Measurements from ENCODE around the gene MPZL2. TPM values are rescaled to one million over a fixed set of nuclear protein-coding genes. Genes with fewer than 3 reads are reported as not detected.
A peak's percentile ranks its signal among the peaks of the same experiment; 100 is the strongest.

Gene MPZL2
- total RNA-seq, 2 donors from 2014 or later: 58.8 to 114 TPM

DNA sequence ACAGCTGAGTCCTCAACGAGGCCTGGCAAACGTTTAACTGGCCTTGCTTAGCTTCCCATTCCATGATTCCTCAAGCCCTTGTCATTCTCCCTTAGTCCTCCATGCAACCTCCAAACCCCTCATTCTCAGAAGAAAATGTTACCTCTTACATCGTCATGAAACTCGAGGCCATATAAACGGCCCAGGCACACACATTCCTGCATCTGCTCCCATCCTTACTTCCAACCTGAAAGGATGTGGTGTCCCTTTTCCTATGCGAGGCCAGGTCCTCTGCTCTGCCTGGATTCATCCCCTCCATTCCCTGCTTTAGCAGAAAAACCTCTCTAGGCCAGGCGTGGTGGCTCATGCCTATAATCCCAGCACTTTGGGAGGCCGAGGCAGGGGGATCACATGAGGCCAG, 20.9 kb downstream of the MPZL2 start:
- intact Hi-C loops (cut with DNase I): no loop called here
- H3K4me3 ChIP-seq: no peak overlapping the region

DNA sequence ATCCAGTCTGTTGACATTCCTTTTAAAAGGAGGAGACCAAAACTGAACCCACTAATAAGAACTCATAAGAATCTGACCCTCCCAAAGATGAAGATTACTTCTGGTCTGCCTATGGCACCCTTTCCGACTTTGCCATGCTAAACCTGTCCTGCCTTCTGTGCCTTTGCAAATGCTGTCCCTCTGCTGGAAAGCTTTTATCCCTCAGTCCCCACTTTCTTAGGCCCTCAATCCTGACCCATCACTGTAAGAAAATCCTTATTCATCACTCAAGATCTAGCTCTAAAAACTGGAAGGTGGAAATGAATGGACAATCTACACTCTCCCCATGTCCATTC, 22.4 kb downstream of the MPZL2 start:
- no peaks in the 10 kb centered on the region for H3K27me3 ChIP-seq
- intact Hi-C loops (cut with DNase I): no loop called here
- DNase-seq: no peak
- TF ChIP-seq, protein P1, sequence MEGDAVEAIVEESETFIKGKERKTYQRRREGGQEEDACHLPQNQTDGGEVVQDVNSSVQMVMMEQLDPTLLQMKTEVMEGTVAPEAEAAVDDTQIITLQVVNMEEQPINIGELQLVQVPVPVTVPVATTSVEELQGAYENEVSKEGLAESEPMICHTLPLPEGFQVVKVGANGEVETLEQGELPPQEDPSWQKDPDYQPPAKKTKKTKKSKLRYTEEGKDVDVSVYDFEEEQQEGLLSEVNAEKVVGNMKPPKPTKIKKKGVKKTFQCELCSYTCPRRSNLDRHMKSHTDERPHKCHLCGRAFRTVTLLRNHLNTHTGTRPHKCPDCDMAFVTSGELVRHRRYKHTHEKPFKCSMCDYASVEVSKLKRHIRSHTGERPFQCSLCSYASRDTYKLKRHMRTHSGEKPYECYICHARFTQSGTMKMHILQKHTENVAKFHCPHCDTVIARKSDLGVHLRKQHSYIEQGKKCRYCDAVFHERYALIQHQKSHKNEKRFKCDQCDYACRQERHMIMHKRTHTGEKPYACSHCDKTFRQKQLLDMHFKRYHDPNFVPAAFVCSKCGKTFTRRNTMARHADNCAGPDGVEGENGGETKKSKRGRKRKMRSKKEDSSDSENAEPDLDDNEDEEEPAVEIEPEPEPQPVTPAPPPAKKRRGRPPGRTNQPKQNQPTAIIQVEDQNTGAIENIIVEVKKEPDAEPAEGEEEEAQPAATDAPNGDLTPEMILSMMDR (IDR thresholded peaks at IDR 0.05): no peak
- no peaks in the 10 kb centered on the region for H3K36me3 ChIP-seq
- H3K27ac ChIP-seq: peak overlapping the region; percentile 73
- no peak overlapping the region for H3K4me3 ChIP-seq
- peaks cover 10% of the 10 kb centered on the region for H3K4me1 ChIP-seq
- H3K9me3 ChIP-seq: no peaks in the 10 kb centered on the region
- H3K9ac ChIP-seq (ENCODE audit: low read depth in 2 of 2, low read length in 2 of 2): peak overlapping the region in 1 of 2 donors; percentile 62

More for the DNA sequence above, 20.9 kb downstream of the MPZL2 start:
- Histone ChIP-seq H3K27ac (no peak overlapping the region), H3K27me3 (no peaks in the 10 kb centered on the region), H3K9me3 (no peaks in the 10 kb centered on the region), H3K36me3 (no peaks in the 10 kb centered on the region), H3K9ac (ENCODE audit: low read depth in 2 of 2, low read length in 2 of 2) (no peak overlapping the region), H3K4me1 (peaks cover 10% of the 10 kb centered on the region)
- TF ChIP-seq, protein P1 (IDR thresholded peaks at IDR 0.05): no peak
- no peak for DNase-seq

DNA sequence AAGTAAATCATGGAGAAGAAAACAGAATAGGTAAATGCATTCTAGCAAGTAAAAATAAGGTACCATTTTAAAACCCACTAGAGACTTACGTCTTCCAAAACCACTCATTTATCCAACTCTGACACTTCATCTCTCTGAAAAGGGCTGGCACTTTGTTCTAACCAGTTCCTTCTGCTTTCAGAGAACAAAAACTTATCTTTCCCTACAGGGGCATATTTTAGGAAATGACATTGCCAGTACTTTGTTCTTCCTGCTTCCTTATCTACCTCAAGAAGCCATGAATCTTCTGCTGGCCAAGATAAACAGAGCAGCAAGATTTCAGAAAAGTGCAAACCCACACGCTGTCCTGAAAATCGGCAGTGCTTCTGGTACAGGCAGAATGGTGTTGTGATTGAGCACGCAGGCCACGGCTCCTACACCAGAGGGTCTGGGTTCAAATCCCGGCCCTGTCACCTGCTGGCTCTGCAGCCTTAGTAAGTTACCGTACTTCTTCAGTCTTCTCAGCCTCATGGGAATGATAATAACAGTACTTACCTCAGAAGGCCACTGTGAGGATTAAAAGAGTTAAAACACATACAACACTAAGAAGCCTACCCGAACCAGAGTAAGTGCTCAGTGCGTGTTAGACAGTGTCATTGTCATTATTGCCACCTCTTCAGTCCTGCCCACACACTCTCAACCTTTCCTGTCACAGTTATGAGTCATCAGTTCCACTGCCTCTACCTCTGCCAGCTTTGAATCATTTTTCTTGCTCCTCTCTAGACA, 22.9 kb downstream of the MPZL2 start:
- intact Hi-C loops (cut with DNase I): no loop called here
- Histone ChIP-seq H3K9me3 (no peaks in the 10 kb centered on the region), H3K27me3 (no peaks in the 10 kb centered on the region), H3K36me3 (no peaks in the 10 kb centered on the region), H3K4me1 (peaks cover 10% of the 10 kb centered on the region), H3K9ac (ENCODE audit: low read depth in 2 of 2, low read length in 2 of 2) (peak overlapping the region in 1 of 2 donors; percentile 62), H3K4me3 (no peak overlapping the region), H3K27ac (peak overlapping the region; percentile 73)
- TF ChIP-seq, protein P1 (IDR thresholded peaks at IDR 0.05): no peak
- peak; percentile 68 for DNase-seq

DNA sequence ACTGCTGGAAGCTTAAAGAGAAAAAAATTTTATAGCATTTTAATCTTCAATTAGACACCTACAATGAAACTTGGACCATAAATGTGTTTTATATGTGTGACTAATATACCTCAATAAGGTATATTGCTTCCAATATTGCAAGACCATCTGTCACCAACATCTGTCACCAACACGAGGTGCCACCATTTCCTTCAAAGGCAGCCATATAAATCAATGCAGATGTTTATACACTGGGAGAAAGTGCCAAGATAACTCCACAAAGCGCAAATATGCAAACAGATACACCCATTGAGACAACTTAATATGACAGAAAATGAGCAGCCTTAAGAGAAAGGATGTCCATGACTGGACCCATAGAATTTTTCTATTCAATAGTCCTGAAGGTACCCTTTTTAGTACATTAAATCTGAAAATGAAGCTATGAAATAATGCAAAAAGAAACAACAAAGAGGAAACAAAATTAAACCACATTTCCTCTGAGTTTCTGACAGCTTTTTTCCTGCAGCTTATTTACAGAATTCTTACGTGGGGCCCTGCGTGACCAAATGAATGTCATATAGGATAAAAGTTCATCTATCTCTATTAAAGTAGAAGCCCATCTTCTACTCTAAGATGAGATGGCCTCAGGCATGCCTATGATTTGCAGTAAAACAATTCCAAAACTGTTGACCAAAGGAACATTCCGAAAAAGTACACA, 24.4 kb downstream of the MPZL2 start:
- Histone ChIP-seq H3K27ac (peak overlapping the region; percentile 55), H3K4me3 (no peak overlapping the region), H3K4me1 (peaks cover 10% of the 10 kb centered on the region), H3K9me3 (no peaks in the 10 kb centered on the region), H3K9ac (ENCODE audit: low read depth in 2 of 2, low read length in 2 of 2) (no peak overlapping the region), H3K36me3 (no peaks in the 10 kb centered on the region), H3K27me3 (no peaks in the 10 kb centered on the region)
- intact Hi-C loops (cut with DNase I): no loop called here
- TF ChIP-seq, protein P1 (IDR thresholded peaks at IDR 0.05): no peak
- DNase-seq: no peak

DNA sequence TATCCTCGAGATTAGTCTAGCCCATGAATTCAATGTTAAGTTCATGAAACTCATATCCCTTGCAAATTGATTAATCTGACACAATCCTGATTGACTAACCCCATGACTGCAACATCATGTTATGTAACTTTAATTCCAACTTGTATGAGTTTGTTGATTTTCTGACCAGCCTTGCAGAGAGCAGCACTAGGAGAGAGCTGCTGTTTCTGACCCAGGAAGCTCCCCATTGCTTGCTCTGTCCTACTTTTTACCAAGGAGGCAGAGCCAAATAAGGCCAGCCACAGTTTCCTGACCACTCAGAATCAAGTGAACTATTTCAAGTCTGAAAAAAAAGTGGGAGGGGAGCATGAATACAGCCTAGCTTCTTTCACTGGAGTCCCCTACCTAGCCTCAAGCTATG, 25.2 kb downstream of the MPZL2 start:
- intact Hi-C loops (cut with DNase I): no loop called here
- peaks cover 10% of the 10 kb centered on the region for H3K4me1 ChIP-seq

More for the DNA sequence above, 25.2 kb downstream of the MPZL2 start:
- Histone ChIP-seq H3K27ac (peak overlapping the region; percentile 55), H3K4me3 (no peak overlapping the region), H3K36me3 (no peaks in the 10 kb centered on the region), H3K27me3 (no peaks in the 10 kb centered on the region), H3K9ac (ENCODE audit: low read depth in 2 of 2, low read length in 2 of 2) (peak overlapping the region in 1 of 2 donors; percentile 28), H3K9me3 (no peaks in the 10 kb centered on the region)
- TF ChIP-seq, protein P1 (IDR thresholded peaks at IDR 0.05): no peak
- no peak for DNase-seq

Measured in colonic mucosa (tissue), 4 donors.